ENCODE data around the gene DOCK2. TPM values are rescaled to one million over a fixed set of nuclear protein-coding genes. Genes with fewer than 3 reads are reported as not detected.

Gene DOCK2
- total and polyA plus RNA-seq, 2 donors (not counting 3 experiments of a cell fraction or from before 2014, with no cell fraction given) = 0.62 to 4.8 TPM

DNA sequence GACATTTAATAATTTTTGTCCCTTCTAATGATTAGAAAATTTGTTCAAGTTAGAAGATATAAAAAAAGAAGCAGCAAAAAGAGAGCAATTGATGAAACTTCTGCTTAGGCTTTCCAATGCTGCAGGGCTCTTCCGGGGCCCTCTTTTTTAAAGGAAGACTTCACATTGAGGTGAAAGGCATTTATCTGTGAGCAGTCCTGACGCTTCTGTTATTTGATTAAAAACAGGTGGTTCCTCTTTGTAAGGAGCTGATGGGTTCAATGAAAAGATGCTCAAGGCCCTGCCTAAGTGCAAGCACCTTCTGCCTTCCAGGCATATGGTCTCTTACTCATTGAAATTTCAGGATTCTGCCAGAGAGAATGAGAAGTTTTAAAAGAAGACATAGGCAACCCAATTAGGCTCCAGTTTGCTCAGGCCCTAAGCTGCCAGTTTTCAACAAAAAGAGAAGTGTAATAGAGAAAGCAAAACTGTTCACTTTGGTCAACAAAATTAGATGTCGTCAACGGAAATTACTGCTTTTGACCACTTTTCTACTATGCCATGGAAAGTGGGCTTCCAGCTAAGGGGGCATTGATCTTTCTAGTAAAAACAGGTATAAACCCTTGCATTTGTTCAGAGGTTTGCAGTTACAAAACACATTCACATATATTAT, 243.1 kb downstream of the DOCK2 start:
- BruUV-seq (replicated peaks) = no TSS peak
- H3K9me3 ChIP-seq (replicated peaks; ENCODE audit: control insufficient read depth, insufficient read depth, low read length) = no peaks in the 10 kb centered on the region
- dilution Hi-C loops (cut with MboI; ENCODE audit: extremely low pct_ligation_motif_present, low sequenced_read_pairs) = no loop called here
- intact Hi-C loops (cut with micrococcal nuclease) = no loop called here
- no peaks in the 10 kb centered on the region for H3K9me1 ChIP-seq (replicated peaks; ENCODE audit: control insufficient read depth, extremely low read depth, insufficient read depth, low read length)
- H3K36me3 ChIP-seq (ENCODE audit: control insufficient read depth in 2 of 2, extremely low read depth in 1 of 2, insufficient read depth in 2 of 2, low read length in 2 of 2) = peaks cover 0 to 28% of the 10 kb centered on the region in 2 experiments
- no peaks in the 10 kb centered on the region for H4K20me1 ChIP-seq (replicated peaks; ENCODE audit: control insufficient read depth, extremely low read depth, insufficient read depth, low read length)
- FAIRE-seq = no peak
- ChIA-PET POLR2A (no interaction called here), CTCF (interaction anchor here (1.0 to 2.9 kb wide), 4 partner anchors 19 to 344 kb away, joined by 3 to 13 read pairs (median 4); partner anchors contain the start of gene INSYN2B)
- H3K27ac ChIP-seq (ENCODE audit: insufficient read depth, low read depth, low read length) = no peak overlapping the region
- H3K79me2 ChIP-seq (ENCODE audit: control insufficient read depth, insufficient read depth, low read length) = peaks cover 1% of the 10 kb centered on the region
- TF ChIP-seq, protein P1, sequence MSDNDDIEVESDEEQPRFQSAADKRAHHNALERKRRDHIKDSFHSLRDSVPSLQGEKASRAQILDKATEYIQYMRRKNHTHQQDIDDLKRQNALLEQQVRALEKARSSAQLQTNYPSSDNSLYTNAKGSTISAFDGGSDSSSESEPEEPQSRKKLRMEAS (IDR thresholded peaks at IDR 0.05; ENCODE audit: insufficient read depth, insufficient read length) = no peak
- no peak for TF ChIP-seq FOS (IDR thresholded peaks at IDR 0.05; ENCODE audit: borderline replicate concordance, insufficient read depth, low read length)
- no peak for TF ChIP-seq JUN (IDR thresholded peaks at IDR 0.05; ENCODE audit: borderline replicate concordance, insufficient read depth, insufficient read length, low read depth)
- TF ChIP-seq EZH2 (IDR thresholded peaks at IDR 0.05; ENCODE audit: borderline replicate concordance, low read depth, low read length, severe bottlenecking) = no peak
- TF ChIP-seq GATA2 (IDR thresholded peaks at IDR 0.05; ENCODE audit: insufficient read depth, insufficient read length, low read depth, low read length) = no peak
- TF ChIP-seq POLR2AphosphoS5 (IDR thresholded peaks at IDR 0.05; ENCODE audit: insufficient read depth, low read depth, low read length) = no peak
- no peak for TF ChIP-seq POLR2A (IDR thresholded peaks at IDR 0.05; ENCODE audit: low read depth, low read length)
- TF ChIP-seq MYC (IDR thresholded peaks at IDR 0.05; ENCODE audit: low read depth, low read length) = no peak
- TF ChIP-seq, protein P2, sequence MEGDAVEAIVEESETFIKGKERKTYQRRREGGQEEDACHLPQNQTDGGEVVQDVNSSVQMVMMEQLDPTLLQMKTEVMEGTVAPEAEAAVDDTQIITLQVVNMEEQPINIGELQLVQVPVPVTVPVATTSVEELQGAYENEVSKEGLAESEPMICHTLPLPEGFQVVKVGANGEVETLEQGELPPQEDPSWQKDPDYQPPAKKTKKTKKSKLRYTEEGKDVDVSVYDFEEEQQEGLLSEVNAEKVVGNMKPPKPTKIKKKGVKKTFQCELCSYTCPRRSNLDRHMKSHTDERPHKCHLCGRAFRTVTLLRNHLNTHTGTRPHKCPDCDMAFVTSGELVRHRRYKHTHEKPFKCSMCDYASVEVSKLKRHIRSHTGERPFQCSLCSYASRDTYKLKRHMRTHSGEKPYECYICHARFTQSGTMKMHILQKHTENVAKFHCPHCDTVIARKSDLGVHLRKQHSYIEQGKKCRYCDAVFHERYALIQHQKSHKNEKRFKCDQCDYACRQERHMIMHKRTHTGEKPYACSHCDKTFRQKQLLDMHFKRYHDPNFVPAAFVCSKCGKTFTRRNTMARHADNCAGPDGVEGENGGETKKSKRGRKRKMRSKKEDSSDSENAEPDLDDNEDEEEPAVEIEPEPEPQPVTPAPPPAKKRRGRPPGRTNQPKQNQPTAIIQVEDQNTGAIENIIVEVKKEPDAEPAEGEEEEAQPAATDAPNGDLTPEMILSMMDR (IDR thresholded peaks at IDR 0.05; ENCODE audit: extremely low read depth in 1 of 2, insufficient read depth in 1 of 2, low read depth in 1 of 2, low read length in 2 of 2) = no peak
- H3K9ac ChIP-seq (replicated peaks; ENCODE audit: extremely low read depth, insufficient read depth, low read length) = no peak overlapping the region
- no peak for DNase-seq (ENCODE audit: low read depth, low spot score)
- no peak overlapping the region for H3K4me2 ChIP-seq (ENCODE audit: insufficient read depth, low read length)
- H2AFZ ChIP-seq (ENCODE audit: low read depth, low read length) = no peak overlapping the region
- H3K4me1 ChIP-seq (ENCODE audit: control insufficient read depth, extremely low read depth, insufficient read depth, low read length) = no peaks in the 10 kb centered on the region
- no peak overlapping the region for H3K4me3 ChIP-seq (replicated peaks in 1 of 3; ENCODE audit: insufficient read depth in 1 of 3, low read depth in 1 of 3, low read length in 3 of 3)
- no peaks in the 10 kb centered on the region for H3K27me3 ChIP-seq (ENCODE audit: control insufficient read depth in 2 of 2, insufficient read depth in 2 of 2, low read length in 2 of 2)
